Tibial nerve (tissue), 4 donors: Measurements from ENCODE around the gene SNRNP25. TPM values are rescaled to one million over a fixed set of nuclear protein-coding genes. Genes with fewer than 3 reads are reported as not detected.

Source experiments
- DNase-seq, 2 donors: peaks; one replicate each; pipeline ENCODE4 v3.0.0-alpha.2; 2019; ENCODE audit warnings: low spot score in 2 of 2
- H3K27ac ChIP-seq, 4 donors: fragments of 200-600 bp; sonication (generic) in 3 of 4; one replicate each; pipeline ENCODE4 v1.5.1; 2017 to 2019; ENCODE audit warnings: mild to moderate bottlenecking in 1 of 4
- H3K27me3 ChIP-seq, 2 donors: fragments of 200-600 bp; sonication (generic) in 1 of 2; one replicate each; pipeline versions ENCODE4 v1.5.1 to v1.6.0; 2017 to 2019
- H3K36me3 ChIP-seq, 3 donors: fragments of 200-600 bp; sonication (generic); one replicate each; pipeline ENCODE4 v1.5.1; 2018 to 2019
- H3K4me1 ChIP-seq, 4 donors: fragments of 200-600 bp; sonication (generic) in 3 of 4; one replicate each; pipeline ENCODE4 v1.5.1; 2017 to 2019
- H3K4me3 ChIP-seq, 4 donors: fragments of 200-600 bp; sonication (generic) in 3 of 4; one replicate each; pipeline ENCODE4 v1.5.1; 2017 to 2019; ENCODE audit warnings: mild to moderate bottlenecking in 1 of 4, moderate library complexity in 1 of 4
- H3K9me3 ChIP-seq, 4 donors: fragments of 200-600 bp; sonication (generic) in 3 of 4; one replicate each; pipeline ENCODE4 v1.5.1; 2017 to 2019
- POLR2A ChIP-seq, 2 donors: fragments of 450-650 bp; IDR thresholded peaks; one replicate each; pipeline ENCODE4 v1.6.1; 2017; ENCODE audit warnings: antibody characterized with exemption in 2 of 2, mild to moderate bottlenecking in 2 of 2, moderate library complexity in 2 of 2
- WGBS, 2 donors: methylation state at CpG; one replicate each; pipeline ENCODE4 v1.1.5; 2018; 5-methylcytosine and 5-hydroxymethylcytosine counted together
- small RNA-seq: library from RNA; depleted of rRNA; stranded (forward); fragments of <200 nt; gene quantifications from one replicate; pipeline ENCODE3, GENCODE V24; 2016
- total RNA-seq, 4 donors: library from RNA; depleted of rRNA; stranded (reverse); fragments of >200 nt; gene quantifications; one replicate each; pipeline ENCODE4 v1.1.0, GENCODE V29; 2016
- TF ChIP-seq, protein P1 (sequence below), 5 experiments: fragments of 200-600 bp in 3 of 5; fragments of 450-650 bp in 2 of 5; sonication (generic) in 3 of 5; IDR thresholded peaks; one replicate each; pipeline ENCODE4 v1.5.1; 2016 to 2019; ENCODE audit warnings: antibody characterized with exemption in 5 of 5, mild to moderate bottlenecking in 3 of 5, moderate library complexity in 2 of 5

SNRNP25 gene
- total RNA-seq, 4 donors from 2014 or later = 9.3 to 21.6 (median 15.7) TPM

DNA sequence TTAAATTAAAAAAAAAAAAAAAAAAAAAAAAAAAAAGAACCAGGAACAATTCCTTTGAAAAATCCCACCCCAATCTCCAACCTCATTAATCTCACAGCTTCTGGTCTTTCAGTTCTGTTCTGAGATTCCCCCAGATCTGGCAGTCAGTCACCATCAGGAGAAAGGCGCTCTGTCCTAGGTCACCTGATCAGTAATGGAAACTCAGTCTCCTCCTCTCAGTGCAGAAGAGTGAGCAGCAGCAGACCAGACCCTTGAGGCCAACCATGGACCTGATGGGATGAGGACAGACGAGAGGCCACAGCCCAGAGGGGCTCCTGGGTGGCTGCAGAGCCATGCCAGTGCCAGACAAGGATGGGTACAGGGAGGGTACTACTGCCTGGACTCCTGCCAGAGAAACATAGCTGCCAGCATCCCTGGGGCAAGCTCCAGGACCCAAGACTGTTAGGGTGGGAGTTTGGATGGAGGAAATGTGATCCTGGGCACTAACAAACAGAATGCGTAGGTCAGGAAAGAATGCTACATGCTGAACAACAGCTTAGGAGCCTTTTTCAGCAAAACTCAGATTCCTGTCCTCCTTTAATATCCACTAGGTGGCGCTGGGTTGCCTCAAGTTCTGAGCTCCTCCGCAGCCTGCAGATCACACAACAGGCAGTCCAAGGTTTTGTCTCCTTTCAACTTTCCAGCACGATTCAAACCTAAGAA, 53.1 kb downstream of the SNRNP25 start:
- peaks cover 0 to 53% (median 0%) of the 10 kb centered on the region in 3 donors for H3K36me3 ChIP-seq

More for the DNA sequence above, 53.1 kb downstream of the SNRNP25 start:
- peak in 1 of 2 donors; percentile 65 for DNase-seq
- Histone ChIP-seq H3K9me3 (no peaks in the 10 kb centered on the region), H3K4me3 (no peak overlapping the region), H3K4me1 (peaks cover 0 to 31% (median 19%) of the 10 kb centered on the region in 4 donors), H3K27me3 (no peaks in the 10 kb centered on the region), H3K27ac (peak overlapping the region in 2 of 4 donors; percentile 46 to 54)
- TF ChIP-seq POLR2A (IDR thresholded peaks at IDR 0.05) = no peak
- TF ChIP-seq, protein P1, sequence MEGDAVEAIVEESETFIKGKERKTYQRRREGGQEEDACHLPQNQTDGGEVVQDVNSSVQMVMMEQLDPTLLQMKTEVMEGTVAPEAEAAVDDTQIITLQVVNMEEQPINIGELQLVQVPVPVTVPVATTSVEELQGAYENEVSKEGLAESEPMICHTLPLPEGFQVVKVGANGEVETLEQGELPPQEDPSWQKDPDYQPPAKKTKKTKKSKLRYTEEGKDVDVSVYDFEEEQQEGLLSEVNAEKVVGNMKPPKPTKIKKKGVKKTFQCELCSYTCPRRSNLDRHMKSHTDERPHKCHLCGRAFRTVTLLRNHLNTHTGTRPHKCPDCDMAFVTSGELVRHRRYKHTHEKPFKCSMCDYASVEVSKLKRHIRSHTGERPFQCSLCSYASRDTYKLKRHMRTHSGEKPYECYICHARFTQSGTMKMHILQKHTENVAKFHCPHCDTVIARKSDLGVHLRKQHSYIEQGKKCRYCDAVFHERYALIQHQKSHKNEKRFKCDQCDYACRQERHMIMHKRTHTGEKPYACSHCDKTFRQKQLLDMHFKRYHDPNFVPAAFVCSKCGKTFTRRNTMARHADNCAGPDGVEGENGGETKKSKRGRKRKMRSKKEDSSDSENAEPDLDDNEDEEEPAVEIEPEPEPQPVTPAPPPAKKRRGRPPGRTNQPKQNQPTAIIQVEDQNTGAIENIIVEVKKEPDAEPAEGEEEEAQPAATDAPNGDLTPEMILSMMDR (IDR thresholded peaks at IDR 0.05) = peak; percentile 62 to 81 (median 77)
- 26 to 27% methylated on average over 6 of the region's 6 CpGs for WGBS, 2 donors

Small RNA genes within 50 kb of the gene (small RNA-seq; reads per million reads assigned to genes)
- gene MIR6859-4 = not detected
- not detected for gene Z69720.2

Other genes starting within 250 kb of the SNRNP25 start
- 1 to 10 TPM in 3 of 4 donors, under 1 TPM in 1; 0.66 to 8.6 (median 3.1) TPM for gene POLR3K, start 220 bp upstream of the SNRNP25 start, total RNA-seq
- gene RHBDF1, start 18.8 kb downstream of the SNRNP25 start, total RNA-seq = 100 to 1,000 TPM in 3 of 4 donors, 10 to 100 TPM in 1; 92.7 to 157 (median 137) TPM
- 100 to 1,000 TPM in 2 of 4 donors, 10 to 100 TPM in 2; 74.3 to 190 (median 115) TPM for gene MPG, start 24.4 kb downstream of the SNRNP25 start, total RNA-seq
- gene NPRL3, start 84.8 kb downstream of the SNRNP25 start, total RNA-seq = 10 to 100 TPM; 32.1 to 40.8 (median 36.7) TPM
- not detected for gene HBZ, start 98.8 kb downstream of the SNRNP25 start, total RNA-seq
- 1 to 10 TPM in 1 of 4 donors, not detected in 3; 3.3 TPM for gene HBM, start 112.2 kb downstream of the SNRNP25 start, total RNA-seq
- gene HBA2, start 119.0 kb downstream of the SNRNP25 start, total RNA-seq = 100 to 1,000 TPM in 2 of 4 donors, 10 to 100 TPM in 2; 10.1 to 495 (median 102) TPM
- gene HBA1, start 122.9 kb downstream of the SNRNP25 start, total RNA-seq = 100 to 1,000 TPM in 1 of 4 donors, 10 to 100 TPM in 2, not detected in 1; 48.4 to 135 (median 81.6) TPM
- gene HBQ1, start 126.6 kb downstream of the SNRNP25 start, total RNA-seq = not detected
- 100 to 1,000 TPM; 109 to 180 (median 123) TPM for gene LUC7L, start 175.6 kb downstream of the SNRNP25 start, total RNA-seq
- gene FAM234A, start 181.0 kb downstream of the SNRNP25 start, total RNA-seq = 100 to 1,000 TPM in 2 of 4 donors, 10 to 100 TPM in 2; 73.5 to 192 (median 99.0) TPM
- 10 to 100 TPM; 20.8 to 59.0 (median 29.7) TPM for gene RGS11, start 222.1 kb downstream of the SNRNP25 start, total RNA-seq
- gene ARHGDIG, start 226.8 kb downstream of the SNRNP25 start, total RNA-seq = not detected
- gene PDIA2, start 229.3 kb downstream of the SNRNP25 start, total RNA-seq = 1 to 10 TPM; 3.3 to 8.8 (median 3.7) TPM